ENCODE measurements around the gene MRPS35.

The MRPS35 gene

DNA sequence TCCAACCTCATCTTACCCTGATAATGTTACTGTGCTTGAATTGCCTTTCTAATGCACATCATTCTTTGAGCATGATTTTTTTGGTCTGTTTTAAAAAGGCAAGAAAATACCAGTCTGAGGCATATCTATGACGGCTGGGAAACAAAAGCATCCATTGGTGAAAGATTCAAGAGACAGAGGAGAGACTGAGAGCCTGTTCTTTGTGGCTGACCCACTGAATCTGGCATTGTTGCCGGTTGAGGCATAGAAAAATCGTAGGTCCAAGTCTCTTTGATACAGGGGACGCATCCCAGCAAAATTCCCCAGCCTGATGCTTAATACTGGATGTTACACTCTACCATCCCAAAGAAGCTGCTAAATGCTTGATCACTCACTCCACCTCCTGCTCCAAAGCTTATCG lies 66.5 kb downstream of the MRPS35 start:
- no peak for DNase-seq

DNA sequence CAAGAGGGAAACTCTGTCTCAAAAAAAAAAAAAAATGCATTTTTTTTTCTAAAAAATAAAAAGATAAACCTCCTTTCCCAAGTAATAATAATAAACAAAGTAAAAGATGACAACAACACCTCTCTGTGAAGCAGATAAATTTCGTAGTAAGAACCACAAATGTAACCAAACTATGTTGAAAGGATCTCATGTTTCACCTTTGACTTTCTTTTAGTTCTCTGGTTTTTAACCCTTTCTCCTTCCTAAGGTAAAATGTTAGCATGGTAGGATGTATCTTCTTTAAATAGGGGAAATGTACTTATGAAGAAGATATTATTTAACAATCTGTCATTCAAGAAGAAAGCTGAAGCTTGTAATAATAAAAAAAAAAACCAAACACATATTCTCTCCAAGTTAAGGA lies 67.6 kb downstream of the MRPS35 start:
- DNase-seq: no peak

DNA sequence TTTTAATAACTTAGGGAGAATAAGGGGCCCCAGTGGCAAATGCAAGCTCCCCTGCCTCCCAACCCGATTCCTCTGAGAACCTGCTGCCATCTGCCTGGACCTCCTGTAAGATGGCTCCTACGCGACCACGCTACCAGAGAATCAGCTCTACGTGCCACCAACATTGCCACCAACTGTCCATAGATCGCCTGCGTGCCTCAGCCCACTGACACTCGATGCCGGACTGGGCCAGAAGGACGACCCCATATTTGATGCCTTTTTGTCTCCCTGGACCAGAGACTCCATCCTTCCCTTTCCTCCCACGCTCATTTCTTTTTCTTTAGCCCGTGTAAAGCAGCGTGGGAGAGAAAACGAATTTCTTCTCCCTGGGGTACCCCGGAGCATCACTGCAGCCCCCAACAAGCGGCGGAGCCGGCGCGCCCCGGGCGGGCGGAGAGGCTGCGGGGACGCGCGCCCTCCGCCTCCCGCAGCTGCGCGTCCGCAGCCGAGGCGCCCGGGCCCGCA lies 68.8 kb downstream of the MRPS35 start:
- DNase-seq: peak; percentile 3

DNA sequence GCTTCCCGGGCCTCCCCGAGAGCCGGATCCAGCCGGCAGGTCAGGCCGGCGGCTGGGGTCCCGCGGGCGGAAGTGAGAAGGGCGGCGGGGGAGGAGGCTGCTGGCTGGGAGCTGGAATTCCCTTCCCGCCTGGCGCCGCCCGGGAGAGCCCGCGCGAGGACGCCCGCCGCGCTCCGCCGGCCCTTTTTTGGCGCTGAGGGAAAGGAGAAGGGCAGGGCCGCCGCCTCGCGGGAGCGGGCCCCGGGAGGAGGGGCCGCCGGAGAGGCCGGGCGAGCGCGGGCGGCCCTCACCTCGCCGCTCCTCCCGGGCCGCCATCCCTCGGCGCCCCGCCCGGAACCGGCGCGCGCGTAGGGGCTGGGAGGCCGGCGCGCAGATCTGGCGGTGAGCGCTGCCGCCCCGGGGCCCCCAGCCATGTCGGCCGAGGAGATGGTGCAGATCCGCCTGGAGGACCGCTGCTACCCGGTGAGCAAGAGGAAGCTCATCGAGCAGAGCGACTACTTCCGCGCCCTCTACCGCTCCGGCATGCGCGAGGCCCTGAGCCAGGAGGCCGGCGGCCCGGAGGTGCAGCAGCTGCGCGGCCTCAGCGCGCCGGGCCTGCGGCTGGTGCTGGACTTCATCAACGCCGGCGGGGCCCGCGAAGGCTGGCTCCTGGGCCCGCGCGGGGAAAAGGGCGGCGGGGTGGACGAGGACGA lies 69.4 kb downstream of the MRPS35 start, which contains the start of the genes KLHL42 and MANSC4:
KLHL42 (plus strand) TSS at position 314 of the 692 bp plus-strand sequence; CDS start at position 412, 98 bp downstream.
MANSC4 (minus strand) TSS at position 317 of the 692 bp plus-strand sequence. CDS start 8,960 bp downstream, outside the sequence.
- DNase-seq: peak; percentile 64

DNA sequence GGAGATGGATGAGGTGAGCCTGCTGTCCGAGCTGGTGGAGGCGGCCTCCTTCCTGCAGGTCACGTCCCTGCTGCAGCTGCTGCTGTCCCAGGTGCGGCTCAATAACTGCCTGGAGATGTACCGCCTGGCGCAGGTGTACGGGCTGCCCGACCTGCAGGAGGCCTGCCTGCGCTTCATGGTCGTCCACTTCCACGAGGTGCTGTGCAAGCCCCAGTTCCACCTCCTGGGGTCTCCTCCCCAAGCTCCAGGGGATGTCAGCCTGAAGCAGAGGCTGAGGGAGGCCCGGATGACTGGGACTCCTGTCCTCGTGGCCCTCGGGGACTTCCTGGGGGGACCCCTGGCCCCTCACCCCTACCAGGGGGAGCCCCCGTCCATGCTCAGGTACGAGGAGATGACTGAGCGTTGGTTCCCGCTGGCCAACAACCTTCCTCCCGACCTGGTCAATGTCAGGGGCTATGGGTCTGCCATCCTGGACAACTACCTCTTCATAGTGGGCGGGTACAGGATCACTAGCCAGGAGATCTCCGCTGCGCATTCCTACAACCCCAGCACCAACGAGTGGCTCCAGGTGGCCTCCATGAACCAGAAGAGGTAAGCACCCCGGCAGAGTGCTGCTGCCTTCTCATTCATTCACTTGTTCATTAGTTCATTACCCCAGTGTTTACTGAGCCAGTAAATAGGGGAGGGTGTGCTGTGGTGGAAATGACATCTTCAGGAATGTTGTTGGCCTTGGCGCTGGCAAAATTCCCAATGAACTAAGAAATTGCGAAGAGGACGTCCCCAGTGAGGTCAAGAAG lies 70.2 kb downstream of the MRPS35 start:
- peak; percentile 24 for DNase-seq

DNA sequence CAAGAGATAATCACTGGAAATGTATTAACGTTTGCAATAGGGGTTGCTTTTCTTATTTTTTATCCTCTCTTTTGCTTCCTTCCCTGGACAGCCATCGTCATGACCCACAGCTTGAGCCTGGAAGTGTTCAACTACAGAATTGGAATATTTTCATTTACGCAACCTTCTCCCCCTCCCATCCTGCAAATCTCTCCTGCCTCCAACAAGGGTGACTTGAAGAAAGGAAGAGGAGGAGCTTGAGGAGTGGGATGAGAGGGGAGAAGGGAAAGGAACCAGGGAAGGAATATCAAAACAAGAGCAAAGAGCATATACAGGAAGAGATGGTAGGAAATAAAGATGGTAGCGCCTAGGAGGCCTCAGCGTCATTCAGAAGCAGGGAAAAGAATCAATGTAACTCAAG lies 71.0 kb downstream of the MRPS35 start:
- no peak for DNase-seq

DNA sequence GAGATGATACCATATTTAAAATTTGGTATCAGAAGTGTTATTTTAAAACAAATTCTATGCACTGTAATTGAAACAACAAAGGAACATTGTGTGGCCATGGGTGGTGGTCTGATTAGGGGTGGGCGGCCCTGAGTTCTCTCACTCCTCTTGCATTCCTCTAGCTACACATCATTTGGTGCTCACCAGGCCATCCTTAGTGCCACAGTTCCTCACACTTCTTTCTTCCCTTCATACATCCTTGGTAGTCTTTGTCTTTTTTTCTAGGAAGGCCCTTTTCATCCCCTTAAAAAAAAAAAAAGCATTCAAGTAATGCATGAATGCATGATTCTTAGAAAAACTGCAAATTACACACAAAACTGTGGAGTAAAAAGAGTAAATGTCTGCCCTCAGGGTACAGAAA lies 71.8 kb downstream of the MRPS35 start:
- no peak for DNase-seq

DNA sequence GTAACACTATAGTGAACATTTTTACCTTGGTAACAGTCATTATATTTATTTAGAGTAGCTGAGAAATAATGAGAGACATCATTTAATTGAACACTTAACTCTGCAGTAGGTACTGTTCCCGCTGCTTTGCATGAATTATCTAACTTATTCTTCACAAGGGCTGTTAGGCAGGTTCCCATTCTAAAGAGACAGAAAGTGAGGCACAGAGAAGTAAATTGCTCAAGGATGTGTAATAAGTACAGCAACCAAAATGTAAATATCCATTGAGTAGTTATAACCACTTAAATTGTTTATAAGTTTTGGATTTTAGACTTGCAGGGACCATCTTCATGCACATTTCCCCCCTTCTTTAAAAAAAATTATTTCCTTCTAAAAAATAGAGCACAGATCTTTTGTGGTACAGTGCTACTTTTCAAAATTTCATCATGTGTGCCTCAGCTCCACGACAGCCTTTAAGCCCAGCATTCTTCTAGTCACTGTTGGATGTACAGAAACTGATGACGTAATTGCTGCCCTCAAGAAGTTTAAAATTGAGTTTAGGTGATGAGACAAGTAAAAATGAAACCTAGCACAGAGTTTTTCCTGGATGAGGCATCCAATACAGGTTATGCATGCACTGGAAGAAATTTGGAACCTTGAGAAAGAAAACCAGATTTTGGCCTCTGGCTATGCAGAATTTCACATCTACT lies 75.4 kb downstream of the MRPS35 start:
- DNase-seq: no peak

DNA sequence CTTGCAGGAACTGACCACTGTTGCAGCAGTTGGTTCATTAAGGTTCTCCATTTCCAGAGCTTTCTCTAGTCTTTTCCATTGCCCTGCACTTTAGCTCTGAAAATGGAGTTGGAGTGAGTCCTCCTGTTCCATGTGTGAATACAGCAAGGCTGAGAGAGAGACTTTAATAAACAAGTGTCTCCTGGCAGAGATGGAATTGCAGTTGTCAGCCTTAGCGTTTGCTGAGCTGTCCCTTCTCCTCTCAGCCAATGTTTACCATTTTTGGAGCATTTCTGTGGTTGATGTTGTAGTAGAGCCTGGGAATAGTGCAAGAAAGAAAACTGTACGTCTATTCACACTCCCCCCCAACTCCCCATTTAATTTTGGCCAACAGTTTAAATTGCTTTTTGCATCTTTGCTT lies 76.9 kb downstream of the MRPS35 start:
- DNase-seq: no peak

DNA sequence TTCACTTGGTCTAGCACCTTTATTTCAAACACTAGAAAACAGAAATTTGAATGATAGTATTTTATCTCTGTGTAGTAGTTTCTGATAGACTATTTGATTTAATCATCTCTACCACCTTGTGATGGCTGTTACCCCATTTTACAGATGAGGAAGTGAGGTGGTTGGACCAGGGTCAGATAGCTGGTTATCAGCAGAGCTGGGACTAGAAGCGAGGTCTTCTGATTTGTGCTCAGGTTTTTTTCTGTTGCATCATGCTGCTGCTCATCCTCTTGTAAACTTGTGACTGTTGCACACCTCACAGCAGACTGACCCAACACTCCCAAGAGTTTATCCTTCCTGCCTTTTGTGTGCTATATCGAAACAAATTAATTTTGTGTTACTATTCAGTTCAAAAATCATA lies 79.5 kb downstream of the MRPS35 start:
- DNase-seq: no peak

DNA sequence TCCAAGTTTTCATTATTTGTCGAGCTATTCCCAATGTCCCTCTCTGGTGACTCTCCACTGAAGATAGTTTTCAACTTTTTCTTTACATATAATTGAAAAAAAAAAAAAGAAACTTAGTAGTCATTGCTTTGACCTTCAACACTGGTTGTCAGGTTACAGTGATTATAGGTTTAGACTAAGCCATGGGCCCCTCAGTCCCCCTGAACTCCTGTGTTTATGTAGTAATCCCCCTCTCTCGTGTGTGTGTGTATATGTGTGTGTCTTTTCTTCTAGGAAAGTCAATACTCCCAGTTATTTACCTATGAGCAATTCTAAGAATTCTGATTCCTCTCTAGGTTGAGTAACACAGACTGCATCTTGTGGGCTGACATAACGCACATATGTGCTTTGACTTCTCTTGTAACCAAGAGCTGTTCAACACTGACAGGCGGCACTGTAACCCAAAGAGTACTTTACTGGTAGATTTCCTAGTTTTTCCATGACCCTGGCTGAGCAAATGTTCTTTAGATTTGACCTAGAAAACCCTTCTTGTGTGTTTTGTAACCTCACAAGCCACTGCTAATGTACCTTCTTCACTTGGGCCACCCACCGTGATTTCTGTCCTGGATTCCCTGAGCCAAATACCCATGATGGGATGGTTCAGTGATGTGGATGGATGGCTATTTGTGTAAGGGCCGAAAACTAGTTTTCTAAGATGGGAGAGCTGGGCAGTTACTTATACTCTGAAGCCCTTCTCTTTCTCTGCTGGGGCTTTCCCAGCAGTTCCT lies 84.4 kb downstream of the MRPS35 start:
- no peak for DNase-seq

DNA sequence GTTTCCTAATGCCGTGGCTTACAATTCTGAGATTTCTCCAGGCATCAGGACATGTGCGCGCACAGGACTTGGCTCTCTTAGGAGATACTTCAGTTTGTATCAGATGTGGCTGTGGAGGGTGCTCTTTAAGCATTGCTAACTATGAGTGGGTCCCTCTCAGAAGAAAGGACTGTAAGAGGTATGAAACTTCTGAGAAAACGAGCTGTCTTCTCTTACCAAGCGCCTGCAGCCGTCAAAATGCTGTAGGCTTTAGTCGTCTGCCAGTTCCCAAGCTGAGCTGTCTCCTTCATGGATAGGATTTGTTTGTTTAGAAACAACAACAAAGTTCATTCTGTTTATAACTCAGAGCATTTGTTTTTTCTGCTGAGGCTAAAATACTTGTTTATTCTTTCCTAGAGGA lies 85.5 kb downstream of the MRPS35 start:
- DNase-seq: no peak

DNA sequence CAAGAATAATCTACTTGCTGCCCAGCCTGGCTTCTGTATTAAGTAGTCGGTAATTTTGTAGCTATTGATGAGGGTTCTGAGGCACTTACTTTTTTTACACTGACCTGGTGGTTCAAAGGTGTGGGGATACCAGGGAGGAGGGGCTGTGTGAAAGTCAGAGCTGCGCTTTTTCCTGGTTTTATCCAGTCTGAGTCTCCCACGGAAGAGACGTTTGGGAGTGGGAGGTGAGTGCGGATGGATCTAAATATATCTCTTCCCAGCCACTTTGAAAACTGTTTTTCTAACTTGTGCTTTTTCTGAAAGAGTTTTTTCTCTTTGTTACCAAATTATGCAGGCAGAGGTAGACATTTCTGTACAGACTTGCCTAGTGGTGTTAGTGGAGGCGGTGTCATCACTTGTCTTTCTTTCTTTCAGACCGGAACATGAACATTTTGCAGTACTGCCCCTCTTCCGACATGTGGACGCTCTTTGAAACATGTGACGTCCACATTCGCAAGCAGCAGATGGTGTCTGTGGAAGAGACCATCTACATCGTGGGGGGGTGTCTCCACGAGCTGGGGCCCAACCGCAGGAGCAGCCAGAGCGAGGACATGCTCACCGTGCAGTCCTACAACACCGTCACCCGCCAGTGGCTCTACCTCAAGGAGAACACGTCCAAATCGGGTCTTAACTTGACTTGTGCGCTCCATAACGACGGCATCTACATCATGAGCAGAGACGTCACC lies 86.8 kb downstream of the MRPS35 start:
- DNase-seq: no peak

DNA sequence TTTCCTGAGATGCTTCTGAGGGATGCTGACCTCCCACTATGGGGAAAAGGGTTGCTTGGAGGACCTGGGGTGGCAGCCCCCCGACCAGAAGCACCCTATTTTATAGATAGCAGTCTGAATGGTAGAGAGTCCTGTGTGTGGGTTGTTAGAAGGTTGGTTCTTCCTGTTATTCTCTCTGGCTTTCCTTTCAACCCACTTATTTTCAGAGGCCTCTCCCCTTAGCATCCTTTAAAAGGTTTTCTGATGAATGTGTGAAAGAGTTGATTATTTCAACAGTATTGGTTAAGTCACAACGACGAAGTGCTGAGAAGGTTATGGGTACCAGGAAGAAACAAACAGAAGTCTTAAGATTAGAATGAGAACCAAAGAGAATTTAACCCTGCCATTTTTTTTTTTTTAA lies 90.2 kb downstream of the MRPS35 start:
- DNase-seq: no peak

DNA sequence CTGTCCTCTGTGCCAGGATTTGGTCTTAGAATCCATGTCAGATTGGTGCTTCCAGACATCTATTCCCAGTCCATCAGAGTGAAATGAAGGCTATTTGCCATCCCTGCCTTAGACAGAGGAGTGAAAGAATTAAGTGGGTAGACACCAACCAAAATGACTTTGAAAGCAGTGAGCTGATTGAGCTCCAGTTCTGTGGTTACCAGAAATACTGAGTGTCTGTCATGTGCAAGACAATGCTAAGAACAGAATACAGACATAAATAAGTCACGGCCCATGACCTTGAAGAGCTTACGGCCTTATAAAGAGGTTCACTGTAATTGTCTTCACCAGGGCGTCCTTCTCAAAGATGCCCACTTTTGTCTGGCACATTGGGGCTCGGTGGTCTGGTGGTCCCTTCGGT lies 91.0 kb downstream of the MRPS35 start:
- no peak for DNase-seq

DNA sequence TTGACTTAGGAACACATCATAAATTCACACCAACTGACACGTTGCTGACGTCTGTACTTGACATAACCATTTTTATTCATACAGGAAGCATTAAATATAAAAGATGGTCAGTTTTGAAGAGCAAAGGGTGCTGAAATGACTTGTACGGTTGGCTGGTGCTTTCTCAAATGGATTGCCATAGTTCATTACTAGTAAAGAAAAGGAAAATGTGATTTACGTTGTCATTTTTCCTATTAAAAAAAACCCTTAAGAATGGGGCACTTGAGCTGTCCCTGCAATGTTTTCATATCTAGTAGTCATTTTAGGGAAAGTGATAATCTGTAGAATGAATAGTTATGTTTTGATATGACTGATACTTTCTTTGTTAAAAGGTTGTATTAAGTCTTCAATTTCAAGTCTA lies 91.9 kb downstream of the MRPS35 start:
- DNase-seq: no peak

DNA sequence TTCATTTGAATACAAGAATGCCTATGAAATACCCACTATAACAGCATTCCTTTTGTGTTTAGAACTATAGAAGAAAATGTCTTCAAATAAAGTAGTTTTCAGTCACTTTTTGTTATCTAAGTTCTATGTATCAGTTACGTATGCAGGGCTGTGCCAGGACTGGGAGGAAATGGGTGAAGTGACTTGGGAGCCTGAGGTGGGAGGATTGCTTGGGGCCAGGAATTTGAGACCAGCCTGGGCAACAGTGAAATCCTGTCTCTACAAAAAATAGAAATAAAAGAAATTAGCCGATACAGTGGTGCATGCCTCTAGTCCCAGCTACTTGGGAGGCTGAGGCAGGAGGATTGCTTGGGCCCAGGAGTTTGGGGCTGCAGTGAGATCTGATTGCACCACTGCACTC lies 92.3 kb downstream of the MRPS35 start:
- no peak for DNase-seq

DNA sequence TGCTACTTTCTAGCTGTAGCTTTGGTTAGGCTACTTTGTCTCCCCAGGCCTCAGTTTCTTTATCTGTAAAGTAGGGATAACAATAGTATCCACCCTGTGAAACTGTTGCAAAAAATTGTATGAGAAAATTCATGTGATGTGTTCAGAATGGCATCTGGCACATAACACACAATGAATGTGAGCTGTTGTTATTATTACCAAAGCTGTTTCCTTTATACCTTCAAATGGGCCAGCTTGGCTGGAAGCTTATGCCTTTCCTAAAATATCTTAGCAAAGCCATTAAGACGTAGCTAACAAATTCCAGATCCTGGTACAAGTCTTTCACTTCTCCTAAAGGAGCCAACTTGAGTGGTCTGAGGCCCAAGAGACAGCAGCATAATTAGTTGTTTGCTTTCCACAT lies 94.6 kb downstream of the MRPS35 start:
- DNase-seq: no peak
